Measurements from ENCODE around the gene GLIS1. TPM values are rescaled to one million over a fixed set of nuclear protein-coding genes. Genes with fewer than 3 reads are reported as not detected.

Gene GLIS1
- total and polyA plus RNA-seq, 2 of the 8 experiments (the other 6 are each of a cell fraction or from before 2014, with no cell fraction given) = 0.15 to 0.22 TPM

GRCh38 chr1:53567851-53568250 is 171.1 kb downstream of the GLIS1 start (continued):
- TF ChIP-seq SUZ12 (IDR thresholded peaks at IDR 0.05; ENCODE audit: low read length) = no peak

All from H1 (cell line).